Activated T-helper 2 cell treated with anti-CD3 and anti-CD28 coated beads, Interferon-gamma antibody, Interleukin-2, Interleukin-4, amounts not matched to agents 10 μg/mL and 5 μg/mL and 100 μg/mL, durations not matched to agents 14 hours and 24 hours and 36 hours (primary cell): ENCODE data around the gene ZGLP1. TPM values are rescaled to one million over a fixed set of nuclear protein-coding genes. Genes with fewer than 3 reads are reported as not detected.

Experiments
- DNase-seq: peaks from one replicate; pipeline ENCODE4 v3.0.0; 2021; ENCODE audit warnings: low spot score
- H3K27ac Mint-ChIP-seq: one replicate; pipeline ENCODE4 v1.8.0; 2021; ENCODE audit warnings: mixed read lengths
- H3K27me3 Mint-ChIP-seq: one replicate; pipeline ENCODE4 v1.8.0; 2021; ENCODE audit warnings: low read depth, mixed read lengths
- H3K36me3 Mint-ChIP-seq: one replicate; pipeline ENCODE4 v1.8.0; 2021; ENCODE audit warnings: low read depth, mixed read lengths
- H3K4me1 Mint-ChIP-seq: one replicate; pipeline ENCODE4 v1.8.0; 2021; ENCODE audit warnings: low read depth, mixed read lengths
- H3K4me3 Mint-ChIP-seq: one replicate; pipeline ENCODE4 v1.8.0; 2021; ENCODE audit warnings: low read depth, mild to moderate bottlenecking, moderate library complexity, mixed read lengths
- H3K9me3 Mint-ChIP-seq: one replicate; pipeline ENCODE4 v1.8.0; 2021; ENCODE audit warnings: mixed read lengths
- intact Hi-C: fragments of 100-400 bp; cut with micrococcal nuclease; formaldehyde crosslinking; loops from one replicate; pipeline ENCODE4 v1.15.1; 2023
- total RNA-seq: library from RNA; stranded (reverse); gene quantifications from 2 replicates; pipeline ENCODE4 v1.2.3, GENCODE V29; 2022

ZGLP1 gene
- total RNA-seq, 1 donor from 2014 or later: 3.2 TPM

DNA sequence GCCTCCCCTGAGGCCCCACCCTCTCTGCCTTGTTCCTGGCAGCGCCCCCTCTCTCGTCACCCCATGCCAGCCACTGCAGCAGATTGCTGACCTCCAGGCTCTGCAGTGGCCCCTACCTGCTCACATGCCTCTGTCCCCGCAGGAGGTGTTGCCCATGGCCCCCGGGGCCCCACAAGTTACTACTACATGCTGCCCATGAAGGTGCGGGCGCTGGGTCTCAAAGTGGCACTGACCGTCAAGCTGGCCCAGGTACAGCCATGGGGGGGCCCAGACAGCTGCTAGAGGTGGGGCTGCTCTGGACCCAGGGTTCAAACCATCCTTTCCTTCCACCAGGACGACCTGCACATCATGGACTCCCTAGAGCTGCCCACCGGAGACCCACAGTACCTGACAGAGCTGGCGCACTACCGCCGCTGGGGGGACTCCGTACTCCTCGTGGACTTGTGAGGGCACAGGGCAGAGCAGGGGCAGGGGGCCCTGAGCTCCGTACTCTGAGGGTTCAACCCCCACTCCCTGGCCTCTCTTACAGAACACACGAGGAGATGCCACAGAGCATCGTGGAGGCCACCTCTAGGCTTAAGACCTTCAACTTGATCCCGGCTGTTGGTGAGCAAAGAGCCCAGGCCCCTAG lies 51.4 kb downstream of the ZGLP1 start:
- no peaks in the 10 kb centered on the region for H3K9me3 Mint-ChIP-seq
- H3K4me1 Mint-ChIP-seq: peaks cover 16% of the 10 kb centered on the region
- H3K27ac Mint-ChIP-seq: no peak overlapping the region
- H3K36me3 Mint-ChIP-seq: peaks cover 56% of the 10 kb centered on the region
- no peak for DNase-seq
- intact Hi-C loops: no loop called here
- H3K27me3 Mint-ChIP-seq: no peaks in the 10 kb centered on the region
- no peak overlapping the region for H3K4me3 Mint-ChIP-seq

DNA sequence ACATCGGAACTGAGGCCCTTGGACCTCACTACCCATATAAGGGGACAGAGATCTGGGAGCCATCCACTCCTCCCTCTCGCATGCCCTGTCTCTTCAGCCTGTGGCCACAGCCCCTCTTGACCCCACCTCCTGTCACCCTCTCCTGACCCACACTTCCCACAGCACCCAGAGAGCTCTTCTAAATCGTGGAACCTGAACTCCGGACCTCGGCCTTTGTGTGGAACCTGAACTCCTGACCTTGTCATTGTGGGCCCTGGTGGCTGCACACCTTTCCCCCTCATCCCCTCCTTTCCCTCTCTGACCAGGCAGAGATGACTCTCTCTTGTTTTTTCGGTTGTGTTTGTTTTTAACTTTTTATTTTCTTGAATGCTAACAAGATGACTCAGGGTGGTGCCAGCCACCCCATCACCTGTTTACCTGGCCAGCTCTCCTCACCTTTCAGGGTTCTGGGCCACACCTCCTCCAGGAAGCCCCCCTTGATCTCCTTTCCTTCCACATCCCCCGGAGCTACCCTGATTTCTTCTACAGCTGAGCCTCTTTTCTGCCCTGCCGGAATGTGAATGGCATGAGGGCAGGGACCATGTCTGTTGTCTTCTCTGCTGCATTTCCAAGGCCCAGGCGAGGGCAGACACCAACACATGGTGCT lies 52.5 kb downstream of the ZGLP1 start:
- Mint-ChIP-seq H3K27me3 (no peaks in the 10 kb centered on the region), H3K4me3 (no peak overlapping the region), H3K27ac (no peak overlapping the region), H3K36me3 (peaks cover 60% of the 10 kb centered on the region), H3K9me3 (no peaks in the 10 kb centered on the region), H3K4me1 (peaks cover 16% of the 10 kb centered on the region)
- intact Hi-C loops: no loop called here
- no peak for DNase-seq

DNA sequence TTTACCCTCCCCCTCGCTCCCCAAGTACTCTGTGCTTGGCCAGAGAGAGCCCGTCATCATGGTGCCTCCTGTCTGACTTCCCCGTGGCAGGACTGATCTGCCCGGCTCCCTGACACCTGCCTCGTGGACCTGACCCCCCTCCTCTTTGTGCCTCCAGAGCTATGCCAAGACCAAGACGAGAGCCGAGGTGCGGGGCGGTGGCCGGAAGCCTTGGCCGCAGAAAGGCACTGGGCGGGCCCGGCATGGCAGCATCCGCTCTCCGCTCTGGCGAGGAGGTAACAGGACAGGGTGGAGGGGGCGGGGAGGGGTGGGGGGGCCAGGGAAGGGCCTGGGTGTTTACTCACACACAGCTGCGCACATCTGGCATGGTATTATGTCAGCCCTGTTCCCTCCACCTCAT lies 53.1 kb downstream of the ZGLP1 start:
- H3K36me3 Mint-ChIP-seq: peaks cover 63% of the 10 kb centered on the region

DNA sequence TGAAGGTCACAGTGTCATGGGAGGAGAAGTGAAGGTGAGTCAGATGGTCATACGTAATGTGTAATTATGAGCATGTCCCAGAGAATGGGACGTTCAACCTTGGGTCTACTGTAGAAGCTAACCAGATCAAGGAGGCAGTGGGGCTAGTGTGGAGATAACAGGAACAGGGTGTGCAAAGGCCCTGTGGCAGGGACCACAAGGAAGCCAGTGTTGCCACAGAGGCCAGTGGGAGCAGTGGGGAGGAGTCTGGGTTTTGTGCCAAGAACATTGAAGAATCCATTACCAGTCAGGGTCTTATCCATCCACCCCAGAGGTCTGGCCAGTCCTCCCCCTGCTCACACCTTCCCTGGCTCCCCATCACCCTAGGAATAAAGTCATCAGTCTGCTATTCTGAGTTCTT lies 54.3 kb downstream of the ZGLP1 start:
- Mint-ChIP-seq H3K36me3 (peaks cover 63% of the 10 kb centered on the region), H3K27ac (no peak overlapping the region), H3K9me3 (no peaks in the 10 kb centered on the region), H3K27me3 (no peaks in the 10 kb centered on the region), H3K4me1 (peaks cover 12% of the 10 kb centered on the region), H3K4me3 (no peak overlapping the region)
- intact Hi-C loops: no loop called here
- no peak for DNase-seq

More for the DNA sequence above, 53.1 kb downstream of the ZGLP1 start:
- Mint-ChIP-seq H3K9me3 (no peaks in the 10 kb centered on the region), H3K4me1 (peaks cover 14% of the 10 kb centered on the region), H3K27ac (no peak overlapping the region), H3K4me3 (no peak overlapping the region), H3K27me3 (no peaks in the 10 kb centered on the region)
- DNase-seq: no peak
- intact Hi-C loops: no loop called here

Other genes starting within 250 kb of the ZGLP1 start
- 56.1 and 56.2 TPM in 2 replicates for gene SHFL, start 223.5 kb downstream of the ZGLP1 start, total RNA-seq
- 7.7 and 8.0 TPM in 2 replicates for gene ANGPTL6, start 207.1 kb downstream of the ZGLP1 start, total RNA-seq
- 160 and 162 TPM in 2 replicates for gene PPAN, start 203.5 kb downstream of the ZGLP1 start, total RNA-seq
- 41.8 and 46.5 TPM in 2 replicates for gene P2RY11, start 198.1 kb downstream of the ZGLP1 start, total RNA-seq
- gene EIF3G, start 189.9 kb downstream of the ZGLP1 start, total RNA-seq: 303 and 306 TPM in 2 replicates
- gene DNMT1, start 114.9 kb downstream of the ZGLP1 start, total RNA-seq: 367 and 370 TPM in 2 replicates
- gene S1PR2, start 78.5 kb downstream of the ZGLP1 start, total RNA-seq: 10.1 and 10.8 TPM in 2 replicates
- 133 and 135 TPM in 2 replicates for gene MRPL4, start 57.6 kb downstream of the ZGLP1 start, total RNA-seq
- gene ICAM1, start 38.7 kb downstream of the ZGLP1 start, total RNA-seq: 75.3 and 75.7 TPM in 2 replicates
- 1.4 and 1.6 TPM in 2 replicates for gene ICAM4, start 22.9 kb downstream of the ZGLP1 start, total RNA-seq
- 2.6 and 3.5 TPM in 2 replicates for gene ICAM5, start 19.9 kb downstream of the ZGLP1 start, total RNA-seq
- gene FDX2, start 6.2 kb upstream of the ZGLP1 start, total RNA-seq: 16.8 and 18.0 TPM in 2 replicates
- gene RAVER1, start 23.7 kb upstream of the ZGLP1 start, total RNA-seq: 90.3 and 91.1 TPM in 2 replicates
- 115 and 116 TPM in 2 replicates for gene ICAM3, start 29.8 kb upstream of the ZGLP1 start, total RNA-seq
- gene TYK2, start 70.8 kb upstream of the ZGLP1 start, total RNA-seq: 250 TPM in 2 replicates
- 285 and 300 TPM in 2 replicates for gene CDC37, start 93.7 kb upstream of the ZGLP1 start, total RNA-seq
- gene PDE4A, start 110.7 kb upstream of the ZGLP1 start, total RNA-seq: 105 TPM in 2 replicates
- gene KEAP1, start 193.5 kb upstream of the ZGLP1 start, total RNA-seq: 75.2 and 76.1 TPM in 2 replicates
- 0.23 TPM in 1 of 2 replicates, not detected in the other for gene S1PR5, start 207.6 kb upstream of the ZGLP1 start, total RNA-seq
- 34.1 and 37.2 TPM in 2 replicates for gene ATG4D, start 234.1 kb upstream of the ZGLP1 start, total RNA-seq